PFSK-1 (cell line): ENCODE results near the gene PRKAR1B.

Experiments
- FOXP2 ChIP-seq: optimal IDR thresholded peaks from 2 replicates; pipeline ENCODE3; 2011; ENCODE audit warnings: borderline replicate concordance, control low read depth, inconsistent platforms; ENCODE audit not compliant: insufficient read depth; ENCODE audit errors: extremely low read length, extremely low read depth
- POLR2AphosphoS5 ChIP-seq: IDR thresholded peaks from 2 replicates; pipeline ENCODE4 v1.6.1; 2012; ENCODE audit warnings: low read depth, mild to moderate bottlenecking, control low read depth, low read length, moderate library complexity
- SIN3A ChIP-seq: IDR thresholded peaks from 2 replicates; pipeline ENCODE4 v1.6.1; 2012; ENCODE audit warnings: mild to moderate bottlenecking, low read length, moderate library complexity, borderline replicate concordance; ENCODE audit not compliant: insufficient read depth
- TAF1 ChIP-seq: IDR thresholded peaks from 2 replicates; pipeline ENCODE4 v1.6.1; 2012; ENCODE audit warnings: low read length, control low read depth, borderline replicate concordance; ENCODE audit not compliant: insufficient read depth
- TF ChIP-seq, protein P1 (sequence below), 2 experiments: IDR thresholded peaks; 2 replicates each; pipeline versions ENCODE4 v1.6.1 to v1.8.0; 2011 to 2012; ENCODE audit warnings: low read depth in 2 of 2, low read length in 2 of 2, control low read depth in 1 of 2, inconsistent platforms in 1 of 2, mild to moderate bottlenecking in 1 of 2, moderate library complexity in 1 of 2; ENCODE audit not compliant: insufficient read depth in 1 of 2

Gene PRKAR1B

DNA sequence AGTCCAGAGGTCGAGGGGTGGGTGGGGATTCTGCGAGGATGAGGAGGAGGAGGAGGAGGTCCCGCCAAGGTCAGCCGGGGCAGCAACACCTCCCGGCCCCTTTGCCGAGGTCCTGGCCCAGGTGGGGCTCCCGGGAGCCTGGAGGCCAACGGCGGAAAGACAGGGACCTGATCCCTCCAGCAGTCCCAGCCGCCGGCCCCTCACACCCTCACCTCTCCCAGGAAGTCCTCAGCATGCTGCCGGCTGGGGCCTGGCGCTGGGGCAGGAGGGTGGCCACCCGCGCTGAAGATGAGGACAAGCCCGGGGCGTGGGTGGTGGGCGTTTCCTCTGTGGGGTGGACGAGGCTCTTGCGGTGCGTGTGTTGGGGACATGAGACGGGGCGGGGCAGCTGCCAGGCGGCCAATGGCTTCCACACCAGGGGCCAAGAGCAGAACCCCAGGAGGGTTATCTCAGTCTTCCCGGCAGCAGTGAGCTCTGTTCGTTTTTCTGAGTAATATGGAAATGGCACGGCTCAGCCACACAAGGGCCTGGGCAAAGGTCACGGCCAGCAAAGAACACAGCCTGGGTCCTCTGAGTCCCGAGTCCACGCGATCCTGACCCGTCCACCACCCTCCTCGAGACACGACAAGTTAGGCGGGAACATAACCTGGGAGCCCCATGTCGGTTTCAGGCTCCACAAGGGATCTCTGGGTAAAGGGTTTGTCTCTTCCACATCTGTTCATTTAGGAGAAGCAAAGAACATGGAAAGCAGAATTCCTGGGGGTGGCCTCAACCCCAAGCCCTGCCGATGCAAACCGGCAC, 124.5 kb downstream of the PRKAR1B start:
- no peak for TF ChIP-seq SIN3A
- no peak for TF ChIP-seq POLR2AphosphoS5
- TF ChIP-seq FOXP2: no peak
- TF ChIP-seq TAF1: no peak
- TF ChIP-seq, protein P1, sequence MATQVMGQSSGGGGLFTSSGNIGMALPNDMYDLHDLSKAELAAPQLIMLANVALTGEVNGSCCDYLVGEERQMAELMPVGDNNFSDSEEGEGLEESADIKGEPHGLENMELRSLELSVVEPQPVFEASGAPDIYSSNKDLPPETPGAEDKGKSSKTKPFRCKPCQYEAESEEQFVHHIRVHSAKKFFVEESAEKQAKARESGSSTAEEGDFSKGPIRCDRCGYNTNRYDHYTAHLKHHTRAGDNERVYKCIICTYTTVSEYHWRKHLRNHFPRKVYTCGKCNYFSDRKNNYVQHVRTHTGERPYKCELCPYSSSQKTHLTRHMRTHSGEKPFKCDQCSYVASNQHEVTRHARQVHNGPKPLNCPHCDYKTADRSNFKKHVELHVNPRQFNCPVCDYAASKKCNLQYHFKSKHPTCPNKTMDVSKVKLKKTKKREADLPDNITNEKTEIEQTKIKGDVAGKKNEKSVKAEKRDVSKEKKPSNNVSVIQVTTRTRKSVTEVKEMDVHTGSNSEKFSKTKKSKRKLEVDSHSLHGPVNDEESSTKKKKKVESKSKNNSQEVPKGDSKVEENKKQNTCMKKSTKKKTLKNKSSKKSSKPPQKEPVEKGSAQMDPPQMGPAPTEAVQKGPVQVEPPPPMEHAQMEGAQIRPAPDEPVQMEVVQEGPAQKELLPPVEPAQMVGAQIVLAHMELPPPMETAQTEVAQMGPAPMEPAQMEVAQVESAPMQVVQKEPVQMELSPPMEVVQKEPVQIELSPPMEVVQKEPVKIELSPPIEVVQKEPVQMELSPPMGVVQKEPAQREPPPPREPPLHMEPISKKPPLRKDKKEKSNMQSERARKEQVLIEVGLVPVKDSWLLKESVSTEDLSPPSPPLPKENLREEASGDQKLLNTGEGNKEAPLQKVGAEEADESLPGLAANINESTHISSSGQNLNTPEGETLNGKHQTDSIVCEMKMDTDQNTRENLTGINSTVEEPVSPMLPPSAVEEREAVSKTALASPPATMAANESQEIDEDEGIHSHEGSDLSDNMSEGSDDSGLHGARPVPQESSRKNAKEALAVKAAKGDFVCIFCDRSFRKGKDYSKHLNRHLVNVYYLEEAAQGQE (IDR thresholded peaks at IDR 0.05; ENCODE audit: insufficient read depth in 1 of 2, low read depth in 2 of 2, low read length in 2 of 2): no peak

DNA sequence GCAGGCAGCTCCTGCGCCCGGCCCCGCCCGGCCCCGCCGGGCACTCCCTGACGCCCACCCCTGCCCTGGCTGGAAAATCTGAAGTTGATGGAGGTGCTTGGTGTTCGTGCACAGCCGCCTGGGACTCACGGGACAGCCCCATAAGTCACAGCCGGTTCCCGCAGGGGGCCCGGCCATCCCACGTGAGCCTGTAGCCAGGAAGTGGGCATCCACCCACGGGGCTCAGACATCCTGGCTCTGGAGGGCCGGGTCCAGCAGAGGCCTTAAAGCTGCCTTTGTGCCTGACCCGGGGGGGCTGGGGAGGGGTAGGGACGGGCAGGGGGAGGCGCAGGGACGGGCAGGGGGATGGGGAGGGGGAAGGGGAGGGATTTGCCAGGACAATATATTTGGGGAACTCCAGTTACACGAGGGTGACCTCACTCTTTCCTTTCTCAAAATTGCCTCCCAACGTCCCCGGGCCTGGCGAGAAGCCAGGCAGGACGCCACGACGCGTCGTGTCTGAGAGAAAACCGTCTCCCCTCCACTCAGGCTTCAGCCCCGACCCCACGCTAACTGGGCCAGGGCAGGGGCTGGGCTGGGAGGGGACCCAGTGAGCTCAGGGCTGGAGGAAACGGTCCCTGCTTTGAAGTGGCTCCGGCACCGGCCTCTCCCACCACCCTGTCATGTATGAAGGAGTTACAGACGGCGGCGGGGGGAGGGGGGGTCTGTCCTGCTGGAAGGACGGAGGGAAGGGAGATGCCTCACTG, 125.3 kb downstream of the PRKAR1B start:
- TF ChIP-seq SIN3A (no peak), POLR2AphosphoS5 (no peak), TAF1 (no peak), FOXP2 (no peak)
- TF ChIP-seq, protein P1 (IDR thresholded peaks at IDR 0.05; ENCODE audit: insufficient read depth in 1 of 2, low read depth in 2 of 2, low read length in 2 of 2): no peak

DNA sequence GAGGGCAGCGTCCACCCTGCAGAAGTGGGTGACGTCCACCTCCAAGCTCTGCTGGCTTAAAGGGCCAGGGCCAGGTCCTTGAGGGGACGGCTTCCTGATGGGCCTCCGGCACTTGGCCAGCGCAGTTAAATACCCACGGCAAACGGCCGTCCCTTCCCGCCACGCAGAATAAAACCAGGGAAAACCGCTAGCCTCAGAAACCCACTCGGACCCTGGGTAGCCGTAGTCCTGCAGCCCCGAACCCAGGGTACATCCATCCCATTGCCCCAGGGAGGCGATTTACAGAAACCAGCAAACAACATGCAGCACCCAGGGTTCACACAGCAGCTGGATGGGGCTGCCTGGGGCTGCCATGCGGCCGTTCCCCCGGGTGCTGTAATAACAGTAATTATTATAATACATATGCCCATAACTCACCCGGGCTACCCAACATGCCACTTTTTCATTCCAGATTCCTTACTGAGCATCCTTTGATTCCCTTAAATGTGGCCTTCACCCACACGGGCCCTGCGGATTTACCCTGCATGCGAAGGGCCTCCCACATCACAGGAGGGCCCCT, 126.0 kb downstream of the PRKAR1B start:
- TF ChIP-seq, protein P1 (IDR thresholded peaks at IDR 0.05; ENCODE audit: insufficient read depth in 1 of 2, low read depth in 2 of 2, low read length in 2 of 2): no peak
- TF ChIP-seq FOXP2: no peak
- TF ChIP-seq POLR2AphosphoS5: no peak
- TF ChIP-seq TAF1: no peak
- TF ChIP-seq SIN3A: no peak

DNA sequence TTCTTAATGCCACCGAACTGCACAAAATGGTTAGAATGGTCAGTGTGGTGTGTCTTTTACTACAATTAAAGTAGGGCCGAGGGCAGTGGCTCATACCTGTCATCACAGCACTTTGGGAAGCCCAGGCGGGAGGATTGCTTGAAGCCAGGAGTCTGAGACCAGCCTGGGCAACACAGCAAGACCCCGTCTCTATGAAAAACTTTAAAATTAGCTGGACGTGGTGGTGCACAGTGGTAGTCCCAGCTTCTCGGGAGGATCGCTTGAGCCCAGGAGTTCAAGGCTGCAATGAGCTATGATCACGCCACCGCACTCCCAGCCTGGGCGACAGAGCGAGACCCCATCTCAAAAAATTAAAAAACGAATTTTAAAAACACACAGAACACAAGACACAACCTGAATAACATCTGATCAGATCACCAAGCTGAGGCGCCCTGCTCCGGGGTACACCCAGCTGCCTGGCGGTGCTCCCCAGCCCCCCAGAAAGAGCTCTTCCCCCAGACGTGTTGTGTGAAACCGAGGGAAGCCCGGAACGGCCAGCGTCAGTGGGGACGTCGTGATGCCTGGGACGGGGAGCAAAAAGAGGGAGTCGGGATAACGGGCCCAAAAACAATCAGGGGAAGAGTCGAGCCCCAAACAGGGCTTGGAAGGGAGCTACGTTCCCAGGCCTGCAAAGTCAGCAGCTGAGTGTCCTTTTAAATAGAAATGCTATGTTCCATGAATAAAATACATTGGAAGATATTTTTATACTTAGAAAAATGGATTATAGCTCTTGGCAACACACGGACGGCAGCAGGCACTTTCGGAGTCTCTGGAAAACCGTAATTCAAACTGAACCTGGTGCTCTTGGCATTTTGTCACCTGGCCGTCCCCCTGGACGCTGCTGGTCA, 126.7 kb downstream of the PRKAR1B start:
- TF ChIP-seq TAF1 (no peak), POLR2AphosphoS5 (no peak), FOXP2 (no peak), SIN3A (no peak)
- TF ChIP-seq, protein P1 (IDR thresholded peaks at IDR 0.05; ENCODE audit: insufficient read depth in 1 of 2, low read depth in 2 of 2, low read length in 2 of 2): no peak
